ENCODE results near the gene RPL22.
"Not testable (repeated sequence)": the region's sequence is repeated elsewhere in the genome, so short reads cannot be mapped to it uniquely, and the experiment has no call there.

RPL22 gene

DNA sequence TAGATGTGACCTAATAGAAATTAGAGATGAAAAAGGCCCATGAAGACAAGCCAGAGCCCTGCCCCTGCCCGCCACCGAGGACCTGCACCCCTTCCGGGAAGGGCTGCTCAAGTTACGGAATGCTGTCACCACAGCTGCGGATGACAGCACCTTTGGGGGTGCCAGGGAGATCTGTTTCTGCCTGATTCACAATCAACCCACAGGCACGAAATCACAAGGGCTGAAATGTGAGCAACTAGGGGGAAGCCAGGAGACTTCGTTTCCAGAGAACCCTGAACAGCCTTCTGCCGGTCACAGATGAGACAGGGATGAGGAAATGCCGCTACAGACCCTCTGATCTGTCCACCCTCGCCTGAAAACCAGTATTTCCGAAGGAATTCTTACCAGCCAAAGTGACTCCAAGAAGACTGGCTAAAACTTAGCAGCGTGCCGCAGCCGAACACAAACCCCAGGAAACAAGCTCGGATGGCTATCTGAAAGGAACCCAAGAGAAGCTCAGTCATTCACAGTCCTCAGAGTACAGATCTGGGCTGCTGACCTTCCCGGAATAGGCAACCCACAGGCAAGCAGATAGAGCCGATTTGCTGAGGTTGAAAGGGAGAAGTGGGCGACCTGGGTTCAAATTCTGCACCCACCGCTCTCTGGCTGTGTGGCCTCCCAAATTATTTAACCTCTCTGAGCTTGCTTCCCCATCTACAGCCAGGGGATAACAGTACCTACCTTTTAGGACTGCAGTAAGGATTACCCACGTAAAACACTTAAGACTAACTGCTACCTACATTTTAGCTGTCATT, 35.3 kb upstream of the RPL22 start:
- no peak for DNase-seq (ENCODE audit: low read depth, low spot score)

DNA sequence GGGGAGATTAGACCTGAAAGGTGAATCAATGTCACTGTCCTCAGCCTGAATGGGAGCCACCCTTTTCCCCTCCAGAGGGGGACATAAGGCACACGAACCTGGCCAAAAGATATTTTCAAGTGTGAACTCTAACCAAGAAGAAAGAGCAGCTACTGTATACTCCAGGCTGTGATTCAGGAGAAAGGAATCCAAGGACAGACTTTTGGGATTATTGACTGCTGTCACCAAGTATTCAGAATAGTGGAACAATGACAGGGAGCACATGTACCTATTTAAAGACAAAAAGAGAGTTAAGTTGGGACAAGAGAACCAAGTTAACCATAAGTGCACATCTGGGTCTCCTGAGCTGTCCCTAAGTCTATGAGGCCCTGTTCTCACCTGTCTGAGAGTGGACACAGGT, 34.0 kb upstream of the RPL22 start:
- DNase-seq (ENCODE audit: low read depth, low spot score), result no peak

DNA sequence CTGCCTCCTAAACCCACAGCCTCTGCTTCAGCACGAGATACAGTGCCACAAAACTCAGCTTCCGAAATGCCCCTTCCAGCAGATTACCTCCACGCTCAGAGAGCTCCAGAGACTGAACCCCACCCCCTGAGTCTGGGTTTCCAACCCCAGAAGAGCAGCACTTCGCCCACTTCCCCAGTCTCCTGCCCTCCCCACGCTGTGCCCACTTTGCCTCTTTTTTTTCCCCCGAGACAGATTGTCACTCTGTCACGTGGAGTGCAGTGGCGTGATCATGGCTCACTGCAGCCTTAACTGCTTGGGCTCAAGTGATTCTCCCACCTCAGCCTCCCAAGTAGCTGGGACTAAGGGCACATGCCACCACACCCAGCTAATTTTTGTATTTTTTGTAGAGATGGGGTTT, 26.3 kb upstream of the RPL22 start:
- no peak for DNase-seq (ENCODE audit: low read depth, low spot score)

DNA sequence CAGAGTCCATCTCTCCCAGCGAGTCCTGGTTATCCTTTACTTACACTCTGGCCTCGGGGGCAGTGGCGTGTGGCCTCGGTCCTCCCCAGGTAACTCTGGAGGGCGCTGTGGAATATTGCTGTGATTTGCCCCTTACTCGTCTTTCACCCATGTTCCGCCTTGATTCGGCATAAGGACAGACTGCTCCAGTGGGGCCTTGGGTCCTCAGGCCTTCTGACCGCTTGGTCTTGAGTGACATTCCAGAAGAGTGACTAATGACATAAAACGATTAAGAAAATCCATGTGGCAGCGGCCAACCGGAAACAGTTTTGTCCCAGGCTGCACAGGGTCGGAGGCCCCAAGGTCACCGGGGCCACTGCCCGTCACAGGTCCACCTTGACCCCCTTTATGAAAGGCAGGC, 25.3 kb upstream of the RPL22 start:
- DNase-seq (ENCODE audit: low read depth, low spot score), result no peak

DNA sequence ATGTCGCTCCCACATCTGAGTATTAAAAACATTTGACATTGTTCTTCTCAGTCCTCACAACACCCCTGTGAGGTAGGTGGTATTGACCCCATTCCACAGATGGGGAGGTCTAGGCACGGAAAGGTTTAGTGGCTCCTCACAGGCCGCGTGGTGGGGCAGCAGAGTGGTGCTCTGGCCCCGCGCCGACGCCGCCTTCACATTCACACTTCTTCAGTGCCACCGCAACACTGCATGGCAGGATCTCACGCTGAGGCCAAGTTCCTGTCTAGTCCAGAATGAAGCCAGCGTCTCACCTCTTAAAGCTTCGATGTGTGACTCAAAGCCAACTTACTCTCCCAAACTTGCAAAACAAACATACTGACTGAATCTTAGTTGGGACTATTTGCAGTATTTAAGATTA, 24.2 kb upstream of the RPL22 start:
- DNase-seq (ENCODE audit: low read depth, low spot score), result no peak

DNA sequence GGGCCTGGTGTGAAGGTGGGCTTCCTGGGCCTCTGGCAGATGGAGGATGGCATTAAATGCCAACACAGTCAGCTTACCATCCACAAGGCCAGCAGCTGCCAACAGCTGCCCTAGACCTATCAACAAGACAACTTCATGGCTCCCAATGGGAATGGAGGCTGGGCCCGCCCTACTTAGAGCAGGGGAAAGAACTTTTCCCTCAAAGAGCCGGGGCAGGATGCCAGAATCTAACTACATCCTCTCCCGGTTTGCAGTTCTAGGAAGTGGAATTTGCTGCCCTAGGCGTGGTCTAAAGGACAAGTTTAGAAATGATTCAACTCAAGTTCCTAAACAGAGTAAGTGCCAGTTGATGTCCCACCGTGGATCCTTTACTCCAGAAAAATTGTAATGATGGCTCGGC, 23.2 kb upstream of the RPL22 start:
- DNase-seq (ENCODE audit: low read depth, low spot score), result no peak

DNA sequence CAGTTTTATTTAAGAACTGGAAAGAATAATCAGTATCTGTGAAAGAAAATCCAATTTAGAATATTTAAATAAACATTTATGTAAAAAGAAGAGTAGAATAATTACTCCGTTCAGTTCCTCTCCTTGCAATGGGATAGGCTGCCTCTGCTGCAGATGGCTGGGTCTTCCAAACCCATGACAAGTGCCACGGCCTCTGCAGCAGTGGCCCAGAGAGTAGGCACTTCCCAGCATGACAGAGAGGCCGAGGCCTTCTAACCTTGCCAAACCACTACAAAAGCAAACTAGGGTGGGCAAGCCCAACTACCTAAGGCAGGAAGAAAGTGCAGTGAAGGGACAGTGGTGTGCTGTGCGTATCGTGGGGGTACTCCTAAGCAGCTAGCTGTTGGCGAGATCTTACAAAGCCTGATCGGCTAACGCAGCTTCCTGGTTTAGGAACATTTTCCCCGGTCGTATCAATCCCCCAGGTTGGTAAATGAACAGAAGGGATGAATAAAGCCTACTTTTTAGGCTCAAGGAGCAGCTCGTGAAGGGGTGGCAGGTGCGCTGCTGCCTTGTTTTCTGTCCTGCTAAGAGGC, 21.9 kb upstream of the RPL22 start:
- no peak for DNase-seq (ENCODE audit: low read depth, low spot score)

DNA sequence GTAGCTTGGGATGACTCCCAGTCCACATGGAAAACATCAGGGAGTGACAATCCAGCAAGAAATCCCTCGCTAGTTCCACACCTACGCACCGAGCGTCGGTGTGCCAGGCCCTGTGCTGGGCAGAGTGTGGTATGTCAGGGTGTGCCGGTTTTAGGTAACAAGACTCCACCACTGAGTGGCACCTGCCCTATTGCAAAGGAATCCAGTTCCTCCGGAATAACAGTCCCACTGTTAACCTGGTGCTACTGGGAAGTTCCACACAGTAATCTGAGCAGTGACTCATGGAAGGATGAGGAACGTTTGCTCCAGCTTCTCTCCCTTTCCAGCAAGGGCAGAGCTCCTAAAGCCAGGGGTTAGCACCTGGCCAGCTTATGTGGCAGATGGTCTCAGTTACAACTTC, 20.8 kb upstream of the RPL22 start:
- DNase-seq (ENCODE audit: low read depth, low spot score), result no peak

DNA sequence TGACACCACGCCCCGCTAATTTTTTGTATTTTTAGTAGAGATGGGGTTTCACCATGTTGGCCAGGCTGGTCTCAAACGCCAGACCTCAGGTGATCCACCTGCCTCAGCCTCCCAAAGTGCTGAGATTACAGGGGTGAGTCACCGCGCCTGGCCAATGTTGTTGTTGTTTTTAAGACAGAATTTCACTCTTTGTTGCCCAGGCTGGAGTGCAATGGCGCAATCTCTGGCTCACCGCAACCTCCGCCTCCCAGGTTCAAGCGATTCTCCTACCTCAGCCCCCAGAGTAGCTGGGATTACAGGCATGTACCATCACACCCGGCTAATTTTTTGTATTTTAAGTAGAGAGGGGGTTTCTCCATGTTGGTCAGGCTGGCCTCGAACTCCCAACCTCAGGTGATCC, 20.2 kb upstream of the RPL22 start:
- not testable (repeated sequence) for DNase-seq (ENCODE audit: low read depth, low spot score)

DNA sequence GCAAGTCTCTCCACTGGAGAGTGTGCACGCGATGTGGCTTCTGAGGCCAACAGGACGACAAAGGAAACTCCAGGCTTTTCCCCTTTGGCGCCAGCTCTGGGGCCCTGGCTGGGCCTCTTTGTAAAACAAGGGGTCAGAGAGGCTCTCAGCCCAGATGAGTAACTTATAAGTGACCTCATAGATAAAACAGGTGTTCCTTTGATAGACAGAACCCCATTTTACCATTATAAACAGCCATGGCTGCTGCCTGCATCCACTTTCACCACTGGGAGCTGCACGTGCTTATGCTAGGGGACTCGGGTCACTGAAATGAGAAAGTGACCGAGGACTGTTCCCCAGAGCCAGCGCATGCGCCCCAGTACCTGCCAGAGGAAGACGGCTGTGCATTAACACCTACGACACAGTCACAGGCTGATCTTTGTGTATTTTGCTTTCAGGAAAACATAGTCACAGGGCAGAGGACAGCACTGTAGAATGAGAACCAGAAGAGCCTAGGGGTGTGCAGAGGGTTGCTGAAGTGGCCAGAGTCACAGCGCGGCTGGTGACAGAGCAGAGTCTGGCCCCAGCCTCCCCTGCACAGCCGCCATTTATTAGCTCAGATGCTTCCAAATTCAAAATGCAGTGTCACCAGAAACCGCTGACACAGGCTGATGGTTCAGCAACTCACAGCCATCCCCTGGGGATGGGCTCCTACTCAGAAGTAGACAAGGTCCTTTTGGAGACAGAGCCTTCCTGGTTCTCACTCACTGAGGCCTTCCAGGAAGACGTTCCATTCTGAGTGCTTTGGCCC, 19.2 kb upstream of the RPL22 start:
- DNase-seq (ENCODE audit: low read depth, low spot score), result no peak

DNA sequence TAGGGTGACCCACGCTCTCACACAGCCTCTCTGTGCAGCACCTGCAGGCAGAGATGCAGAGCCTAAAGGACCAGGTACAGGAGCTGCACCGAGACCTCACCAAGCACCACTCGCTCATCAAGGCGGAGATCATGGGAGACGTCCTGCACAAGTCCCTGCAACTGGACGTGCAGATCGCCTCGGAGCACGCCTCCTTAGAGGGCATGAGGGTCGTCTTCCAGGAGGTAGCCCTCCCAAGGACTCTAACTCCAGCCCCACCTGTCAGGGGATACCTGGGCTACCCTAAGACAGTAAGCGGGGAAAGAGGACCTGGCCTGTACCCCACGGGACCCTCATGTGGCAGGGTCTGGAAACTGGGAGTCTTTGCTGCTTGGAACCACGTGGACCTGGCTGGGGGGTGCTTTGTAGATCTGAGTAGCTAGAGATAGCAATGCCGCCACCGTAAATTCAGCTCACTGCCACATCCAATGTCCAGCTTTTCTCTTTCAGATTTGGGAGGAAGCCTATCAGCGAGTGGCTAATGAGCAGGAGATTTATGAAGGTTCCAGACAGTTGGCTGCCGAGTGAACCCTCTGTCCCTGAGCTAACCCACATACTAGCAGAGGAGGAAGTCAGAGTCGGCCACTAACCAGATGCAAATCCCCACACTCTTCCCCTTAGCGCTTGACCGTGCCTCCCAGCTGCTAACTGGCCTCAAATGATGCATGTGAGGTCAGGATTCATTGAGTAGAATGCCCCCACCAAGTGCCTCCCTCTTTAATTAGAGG, 13.0 kb upstream of the RPL22 start:
- DNase-seq (ENCODE audit: low read depth, low spot score), result no peak

DNA sequence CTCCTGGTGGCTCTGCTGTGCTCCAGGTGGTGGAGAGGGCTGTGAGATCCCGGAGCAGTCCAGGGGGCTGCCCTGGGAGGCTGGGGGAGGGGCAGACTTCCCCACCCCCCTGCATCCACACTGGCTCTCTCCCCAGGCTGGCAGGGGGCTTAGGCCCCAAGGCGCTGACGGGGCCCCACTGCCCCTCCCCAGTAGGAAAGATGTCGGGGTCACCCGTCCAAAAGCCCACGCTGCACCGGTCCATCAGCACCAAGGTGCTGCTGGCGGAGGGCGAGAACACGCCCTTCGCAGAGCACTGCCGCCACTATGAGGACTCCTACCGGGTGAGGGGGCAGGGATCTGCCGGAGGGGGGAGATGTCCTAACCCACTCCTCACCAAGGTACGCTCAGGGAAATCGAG, 12.3 kb upstream of the RPL22 start:
- no peak for DNase-seq (ENCODE audit: low read depth, low spot score)

DNA sequence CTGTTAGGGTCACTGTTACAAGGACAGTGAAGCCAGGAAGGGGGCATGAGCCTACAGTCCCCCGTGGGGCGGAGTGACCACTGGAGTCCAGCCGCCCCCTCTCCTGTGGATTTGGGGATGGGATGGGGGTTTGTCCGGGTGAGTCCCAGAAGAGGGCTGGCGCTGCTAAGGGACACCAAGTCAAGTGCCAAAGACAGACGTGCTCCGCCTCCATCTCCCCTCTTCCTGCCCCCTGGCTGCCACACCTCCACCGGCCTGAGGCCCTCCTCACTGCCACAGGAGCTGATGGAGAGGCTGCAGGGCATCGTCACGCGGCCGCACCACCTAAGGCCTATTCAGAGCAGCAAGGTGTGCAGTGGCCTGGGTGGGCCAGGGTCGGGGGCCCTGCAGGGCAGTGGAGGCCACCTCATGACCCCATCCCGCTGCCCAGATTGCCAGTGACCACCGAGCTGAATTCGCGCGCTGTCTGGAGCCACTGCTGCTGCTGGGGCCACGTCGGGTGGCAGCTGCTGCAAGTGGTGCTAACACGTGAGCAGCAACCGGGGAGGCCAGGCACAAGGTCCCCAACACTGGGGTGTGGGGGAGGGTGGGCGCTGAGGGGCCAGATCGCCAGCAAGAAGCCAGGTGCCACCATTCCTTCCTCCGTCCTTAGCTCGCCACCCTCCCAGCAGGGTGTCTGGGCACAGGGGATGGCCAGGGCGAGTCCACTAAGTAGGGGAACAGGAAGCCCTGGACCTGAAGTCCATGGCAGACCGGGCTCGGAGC, 11.4 kb upstream of the RPL22 start:
- DNase-seq (ENCODE audit: low read depth, low spot score), result no peak

DNA sequence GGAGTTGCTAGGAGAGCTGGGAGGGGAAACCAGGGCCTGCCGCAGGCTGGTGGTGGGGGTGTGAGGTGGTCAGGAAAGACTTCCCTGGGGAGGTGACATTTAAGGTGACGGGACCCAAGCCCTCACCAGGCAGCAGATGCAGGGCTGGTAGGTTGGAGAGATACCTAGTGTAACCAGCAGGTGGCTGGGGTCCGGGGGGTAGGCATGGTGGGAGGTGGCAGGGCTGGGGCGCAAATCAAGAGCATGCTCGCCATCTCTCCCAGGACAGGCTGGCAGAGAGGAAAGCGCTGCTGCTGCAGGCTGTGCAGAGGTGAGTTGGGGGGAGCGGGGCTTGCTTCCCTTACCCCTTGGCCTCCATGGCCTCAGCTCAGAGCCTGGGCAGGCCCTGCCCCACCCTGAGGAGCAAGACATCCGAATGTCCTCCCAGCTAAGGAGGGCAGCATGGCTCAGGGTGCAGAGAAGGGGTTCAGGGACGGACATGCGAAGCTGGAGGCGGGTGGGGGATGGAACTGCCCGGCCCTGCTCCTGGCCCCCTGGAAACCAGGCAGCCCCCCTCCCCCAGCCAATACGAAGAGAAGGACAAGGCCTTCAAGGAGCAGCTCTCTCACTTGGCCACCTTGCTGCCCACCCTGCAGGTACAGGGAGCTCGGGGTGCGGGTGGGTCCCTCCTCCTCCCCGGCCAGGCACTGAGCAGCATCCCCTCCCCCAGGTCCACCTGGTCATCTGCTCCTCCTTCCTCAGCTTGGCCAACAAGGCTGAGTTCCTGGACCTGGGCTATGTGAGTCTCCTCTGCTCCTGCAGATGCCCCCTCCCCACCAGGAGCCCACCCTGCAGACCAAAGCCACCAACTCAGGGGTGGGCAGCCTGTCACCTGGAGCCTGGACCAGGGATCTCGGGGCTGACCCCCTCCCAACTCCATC, 10.5 kb upstream of the RPL22 start:
- DNase-seq (ENCODE audit: low read depth, low spot score), result no peak

DNA sequence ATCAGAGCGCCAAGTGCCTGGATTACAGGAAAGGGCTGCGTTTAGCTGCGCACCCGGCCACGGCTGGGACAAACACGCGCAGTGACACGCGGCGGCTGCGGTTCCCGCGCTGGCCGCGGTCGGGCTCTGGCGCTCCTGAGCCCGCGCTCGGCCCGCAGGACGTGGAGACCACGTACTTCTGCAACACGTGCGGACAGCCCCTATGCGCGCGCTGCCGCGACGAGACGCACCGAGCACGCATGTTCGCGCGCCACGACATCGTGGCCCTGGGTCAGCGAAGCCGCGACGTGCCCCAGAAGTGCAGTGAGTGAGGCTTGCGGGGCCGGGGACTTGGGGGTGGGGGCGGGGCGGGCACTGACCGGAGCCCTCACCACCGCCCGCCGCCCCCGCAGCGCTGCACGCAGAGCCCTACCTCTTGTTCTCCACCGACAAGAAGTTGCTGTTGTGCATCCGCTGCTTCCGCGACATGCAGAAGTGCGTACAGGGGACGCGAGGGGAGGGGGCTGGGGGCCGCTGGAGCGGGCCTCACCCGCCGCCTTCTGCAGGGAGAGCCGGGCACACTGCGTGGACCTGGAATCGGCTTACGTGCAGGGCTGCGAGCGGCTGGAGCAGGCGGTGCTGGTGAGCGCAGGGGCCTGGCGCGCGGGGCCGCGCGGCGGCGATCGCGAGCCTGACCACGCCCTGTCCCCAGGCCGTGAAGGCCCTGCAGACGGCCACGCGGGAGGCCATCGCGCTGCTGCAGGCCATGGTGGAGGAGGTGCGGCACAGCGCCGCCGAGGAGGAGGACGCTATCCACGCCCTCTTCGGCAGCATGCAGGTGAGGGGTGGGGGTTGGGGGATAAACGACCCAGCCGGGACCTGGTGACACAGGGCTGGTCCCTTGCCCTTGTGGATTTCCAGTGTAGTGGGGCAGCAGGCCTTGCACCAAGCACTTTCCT, 9.6 kb upstream of the RPL22 start:
- DNase-seq (ENCODE audit: low read depth, low spot score), result no peak

DNA sequence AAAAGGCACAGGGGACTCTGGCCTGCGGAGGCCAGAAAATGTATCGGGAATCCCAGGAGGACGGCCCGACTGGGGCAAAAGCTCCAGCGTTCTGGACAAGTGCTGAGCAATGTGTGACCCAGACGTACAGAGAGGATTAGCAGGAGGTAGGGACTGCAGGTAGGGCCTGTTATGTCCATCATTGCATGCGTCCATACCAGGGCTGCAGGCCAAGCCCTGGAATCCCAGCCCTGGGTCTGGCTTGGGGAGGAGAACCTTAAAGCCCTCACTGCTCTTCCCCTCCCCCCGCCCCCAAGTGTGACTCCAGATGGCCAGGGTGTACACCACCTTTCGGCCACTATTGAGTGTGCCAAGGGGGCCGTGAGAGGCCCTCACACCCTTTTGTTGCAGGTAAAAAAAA, 8.5 kb upstream of the RPL22 start:
- DNase-seq (ENCODE audit: low read depth, low spot score), result no peak

DNA sequence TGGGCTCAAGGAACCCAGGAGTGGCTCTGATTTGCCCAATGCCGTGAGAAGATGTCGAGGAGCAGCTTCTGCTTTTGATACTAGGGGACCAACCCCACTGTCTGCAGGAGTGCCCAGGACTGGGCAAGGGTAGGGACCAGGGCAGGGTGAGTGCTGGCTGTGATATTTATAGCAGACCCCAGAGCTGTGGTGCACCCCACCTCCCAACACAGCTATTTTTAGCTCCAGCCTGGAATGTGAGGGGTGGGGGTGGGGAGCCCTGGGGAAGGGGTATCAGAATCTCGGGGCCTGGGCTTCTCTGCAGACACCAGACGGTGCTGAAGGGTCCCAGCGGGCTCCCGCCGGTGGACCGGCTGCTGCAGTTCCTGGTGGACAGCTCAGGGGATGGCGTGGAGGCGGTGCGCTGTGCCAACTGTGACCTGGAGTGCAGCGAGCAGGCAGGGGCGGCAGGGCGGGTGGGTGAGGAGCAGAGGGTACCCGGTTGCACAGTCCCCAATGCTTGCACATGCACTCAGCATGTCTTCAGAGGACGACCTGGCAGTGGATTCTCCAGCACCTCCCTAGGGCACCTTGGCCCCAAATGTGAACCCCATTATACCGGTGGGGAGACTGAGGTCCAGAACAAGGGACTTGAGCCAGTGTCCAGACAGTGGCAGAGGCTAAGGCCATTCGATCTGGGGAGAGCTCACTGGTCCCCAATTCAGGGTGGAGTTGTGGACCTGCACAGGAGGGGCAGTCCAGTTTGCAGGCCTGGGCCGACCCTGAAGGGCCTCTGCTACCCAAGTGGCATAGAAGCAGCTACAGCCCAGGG, 7.9 kb upstream of the RPL22 start:
- no peak for DNase-seq (ENCODE audit: low read depth, low spot score)

DNA sequence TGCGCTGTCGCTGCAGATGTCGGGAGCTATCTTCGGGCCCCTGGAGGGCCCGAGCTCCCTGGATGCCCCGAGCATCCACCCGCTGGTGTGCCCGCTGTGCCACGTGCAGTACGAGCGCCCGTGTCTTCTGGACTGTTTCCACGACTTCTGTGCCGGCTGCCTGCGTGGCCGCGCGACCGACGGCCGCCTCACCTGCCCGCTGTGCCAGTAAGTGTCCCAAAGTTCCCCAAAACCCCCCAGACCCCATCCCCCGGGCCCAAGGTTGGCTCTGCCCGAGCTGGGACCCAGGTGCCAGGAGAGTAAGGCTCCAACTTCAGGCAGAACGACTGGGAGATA, 7.1 kb upstream of the RPL22 start:
- DNase-seq (ENCODE audit: low read depth, low spot score), result no peak
